Osteocyte (in vitro differentiated cells): ENCODE data around the gene CLSTN3. TPM values are rescaled to one million over a fixed set of nuclear protein-coding genes. Genes with fewer than 3 reads are reported as not detected.

Experiments
- DNase-seq: peaks from one replicate; pipeline ENCODE4 v3.0.0; 2021; ENCODE audit warnings: mixed read lengths; ENCODE audit not compliant: unreplicated experiment; ENCODE audit errors: extremely low spot score
- H3K27ac Mint-ChIP-seq: one replicate; pipeline ENCODE4 v1.8.0; 2021; ENCODE audit warnings: mild to moderate bottlenecking, mixed read lengths; ENCODE audit not compliant: unreplicated experiment
- H3K27me3 Mint-ChIP-seq: one replicate; pipeline ENCODE4 v1.8.0; 2021; ENCODE audit warnings: mixed read lengths; ENCODE audit not compliant: unreplicated experiment
- H3K36me3 Mint-ChIP-seq: one replicate; pipeline ENCODE4 v1.8.0; 2021; ENCODE audit warnings: mixed read lengths; ENCODE audit not compliant: unreplicated experiment
- H3K4me1 Mint-ChIP-seq: one replicate; pipeline ENCODE4 v1.8.0; 2021; ENCODE audit warnings: mixed read lengths; ENCODE audit not compliant: unreplicated experiment
- H3K4me3 Mint-ChIP-seq: one replicate; pipeline ENCODE4 v1.8.0; 2021; ENCODE audit warnings: mild to moderate bottlenecking, moderate library complexity, mixed read lengths; ENCODE audit not compliant: unreplicated experiment
- H3K9me3 Mint-ChIP-seq: one replicate; pipeline ENCODE4 v1.8.0; 2021; ENCODE audit warnings: mixed read lengths; ENCODE audit not compliant: unreplicated experiment
- total RNA-seq: library from RNA; stranded (reverse); gene quantifications from 2 replicates; pipeline ENCODE4 v1.2.1, GENCODE V29; 2021
- TF ChIP-seq, protein P1 (sequence below): fragments of 200-600 bp; sonication (generic); IDR thresholded peaks from 2 replicates; pipeline ENCODE4 v1.5.0; 2021; ENCODE audit warnings: antibody characterized with exemption, mild to moderate bottlenecking, moderate library complexity

Gene CLSTN3
- total RNA-seq, 1 donor from 2014 or later, result 14.4 TPM

DNA sequence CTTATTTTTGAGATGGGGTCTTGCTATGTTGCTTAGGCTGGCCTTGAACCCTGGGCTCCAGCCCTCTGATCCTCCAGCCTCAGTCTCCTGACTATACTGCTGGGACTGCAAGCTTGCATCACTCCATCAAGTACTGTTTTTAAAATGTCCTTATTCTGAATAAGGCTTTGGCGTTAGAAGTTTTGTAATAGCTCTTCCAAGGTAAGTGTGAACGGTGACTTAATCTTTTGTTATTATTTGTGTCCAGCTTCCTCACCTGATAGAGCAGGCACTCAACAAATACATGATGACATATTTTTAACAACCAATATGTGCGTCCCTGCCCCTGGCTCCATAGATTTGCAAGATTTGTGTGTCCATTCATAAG is 22.6 kb upstream of the CLSTN3 start:
- Mint-ChIP-seq H3K27me3 (peaks cover 9% of the 10 kb centered on the region), H3K4me3 (peak overlapping the region; percentile 81), H3K27ac (peak overlapping the region; percentile 90), H3K9me3 (peaks cover 12% of the 10 kb centered on the region), H3K4me1 (peaks cover 16% of the 10 kb centered on the region), H3K36me3 (peaks cover 10% of the 10 kb centered on the region)
- TF ChIP-seq, protein P1, sequence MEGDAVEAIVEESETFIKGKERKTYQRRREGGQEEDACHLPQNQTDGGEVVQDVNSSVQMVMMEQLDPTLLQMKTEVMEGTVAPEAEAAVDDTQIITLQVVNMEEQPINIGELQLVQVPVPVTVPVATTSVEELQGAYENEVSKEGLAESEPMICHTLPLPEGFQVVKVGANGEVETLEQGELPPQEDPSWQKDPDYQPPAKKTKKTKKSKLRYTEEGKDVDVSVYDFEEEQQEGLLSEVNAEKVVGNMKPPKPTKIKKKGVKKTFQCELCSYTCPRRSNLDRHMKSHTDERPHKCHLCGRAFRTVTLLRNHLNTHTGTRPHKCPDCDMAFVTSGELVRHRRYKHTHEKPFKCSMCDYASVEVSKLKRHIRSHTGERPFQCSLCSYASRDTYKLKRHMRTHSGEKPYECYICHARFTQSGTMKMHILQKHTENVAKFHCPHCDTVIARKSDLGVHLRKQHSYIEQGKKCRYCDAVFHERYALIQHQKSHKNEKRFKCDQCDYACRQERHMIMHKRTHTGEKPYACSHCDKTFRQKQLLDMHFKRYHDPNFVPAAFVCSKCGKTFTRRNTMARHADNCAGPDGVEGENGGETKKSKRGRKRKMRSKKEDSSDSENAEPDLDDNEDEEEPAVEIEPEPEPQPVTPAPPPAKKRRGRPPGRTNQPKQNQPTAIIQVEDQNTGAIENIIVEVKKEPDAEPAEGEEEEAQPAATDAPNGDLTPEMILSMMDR, result no peak
- no peak for DNase-seq

DNA sequence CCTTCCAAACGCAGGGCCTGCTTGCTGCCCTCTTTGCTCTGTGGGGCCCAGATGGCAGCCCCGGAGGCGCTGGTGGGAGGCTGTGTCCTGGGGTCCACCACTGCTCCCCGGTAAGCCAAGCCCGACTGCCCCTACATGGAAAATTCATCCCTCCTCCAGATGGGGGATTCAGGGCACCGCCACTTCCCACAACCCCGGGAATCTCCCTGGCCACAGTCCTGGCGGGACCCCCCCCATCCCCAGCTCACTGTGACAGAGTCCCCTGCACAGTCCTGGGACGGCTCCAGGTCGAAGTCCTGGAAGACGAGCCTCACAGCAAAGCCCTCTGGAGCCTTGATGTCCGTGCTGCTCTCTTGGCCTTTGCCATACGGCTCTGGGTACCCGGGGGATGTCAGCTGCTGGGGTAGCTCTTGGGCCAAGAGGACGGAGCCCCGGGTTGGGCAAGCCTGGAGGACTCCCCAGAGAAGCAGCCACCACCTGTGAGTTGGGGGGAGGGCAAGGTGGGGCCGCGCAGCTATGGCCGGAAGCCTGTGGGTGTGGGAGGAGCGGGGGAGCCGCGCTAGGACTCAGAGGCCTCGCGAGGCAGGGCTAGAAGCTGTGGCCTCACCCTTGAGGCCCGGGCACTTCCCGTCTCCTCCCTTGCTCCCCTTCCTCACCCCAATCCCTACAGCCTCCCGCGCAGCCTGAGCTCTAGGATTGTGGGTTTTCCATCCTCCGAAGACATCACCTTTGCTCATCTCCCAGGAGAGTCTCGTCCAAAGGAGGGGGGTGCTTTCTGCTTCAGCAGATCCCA is 22.0 kb upstream of the CLSTN3 start:
- Mint-ChIP-seq H3K36me3 (peaks cover 8% of the 10 kb centered on the region), H3K4me3 (peak overlapping the region; percentile 81), H3K4me1 (peaks cover 17% of the 10 kb centered on the region), H3K27ac (peak overlapping the region; percentile 90), H3K9me3 (peaks cover 12% of the 10 kb centered on the region), H3K27me3 (peaks cover 6% of the 10 kb centered on the region)
- TF ChIP-seq, protein P1, result no peak
- DNase-seq, result no peak

DNA sequence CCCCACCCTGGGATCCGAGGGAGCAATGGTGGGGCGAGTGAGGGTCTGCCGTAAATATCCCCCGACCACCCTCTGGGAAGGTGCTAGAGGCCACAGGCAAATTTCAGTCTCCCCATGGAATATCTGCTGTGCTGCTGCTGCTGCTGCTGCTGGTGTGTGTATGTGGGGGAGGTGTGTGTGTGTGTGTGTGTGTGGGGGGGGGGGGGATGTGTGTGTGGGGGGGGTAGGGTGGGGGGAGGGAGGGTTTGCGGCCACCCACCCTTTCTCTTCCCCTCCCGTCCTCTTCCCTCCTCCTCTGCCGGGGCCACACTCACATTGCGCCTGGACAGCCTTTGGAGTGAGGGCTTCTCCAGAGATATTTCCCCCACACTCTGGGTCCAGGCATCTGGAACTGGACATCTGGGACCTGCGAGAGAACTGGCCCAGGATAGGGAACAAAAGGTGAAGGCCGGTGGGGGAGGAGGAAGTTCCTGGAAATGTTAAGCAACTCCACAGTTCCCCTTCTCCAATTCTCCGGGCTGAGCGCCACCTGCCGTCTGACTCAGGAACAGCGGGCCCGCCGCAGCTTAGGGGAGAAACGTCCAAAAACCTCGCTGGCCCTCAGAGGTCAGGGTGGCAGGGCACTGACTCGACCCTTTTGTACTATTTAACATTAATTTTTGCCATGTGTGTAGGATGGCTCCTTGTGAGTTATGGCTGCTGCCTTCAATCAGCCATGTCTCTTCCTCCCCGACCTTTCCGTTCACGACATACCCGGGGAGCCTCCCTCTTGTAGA is 21.2 kb upstream of the CLSTN3 start, which contains the start of gene C1RL:
TSS of gene C1RL (minus strand) at position 419 of the 776 bp plus-strand sequence. CDS start at position 385, 34 bp downstream.
- H3K4me3 Mint-ChIP-seq, result peak within 1 kb of the TSS; percentile 81
- TF ChIP-seq, protein P1, result peak; percentile 96
- H3K27ac Mint-ChIP-seq, result peak within 1 kb of the TSS; percentile 90
- H3K36me3 Mint-ChIP-seq, result peaks cover 8% of the 10 kb centered on the region
- peaks cover 12% of the 10 kb centered on the region for H3K9me3 Mint-ChIP-seq
- H3K27me3 Mint-ChIP-seq, result peaks cover 1% of the 10 kb centered on the region
- peaks cover 21% of the 10 kb centered on the region for H3K4me1 Mint-ChIP-seq
- DNase-seq, result peak; percentile 93

DNA sequence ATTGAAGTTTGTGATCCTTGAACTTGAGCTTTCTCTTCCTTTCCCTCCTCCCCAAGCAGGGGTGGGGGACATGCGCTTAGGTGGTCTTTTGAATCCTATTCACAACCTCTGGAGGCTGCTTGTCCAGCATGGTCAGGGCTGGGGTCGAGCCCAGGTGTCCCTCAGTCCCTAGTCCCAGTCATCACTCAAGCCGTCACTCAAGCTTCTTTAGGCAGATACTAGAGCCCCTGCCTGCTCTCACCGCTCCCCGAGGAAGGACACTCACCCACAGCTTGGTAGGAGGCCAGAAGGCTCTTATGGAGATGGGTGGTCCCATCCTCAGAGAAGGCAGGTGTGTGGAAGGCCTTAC is 20.6 kb upstream of the CLSTN3 start:
- Mint-ChIP-seq H3K4me3 (peak overlapping the region; percentile 5), H3K9me3 (peaks cover 12% of the 10 kb centered on the region), H3K27me3 (peaks cover 4% of the 10 kb centered on the region), H3K4me1 (peaks cover 21% of the 10 kb centered on the region), H3K27ac (no peak overlapping the region), H3K36me3 (peaks cover 8% of the 10 kb centered on the region)
- no peak for DNase-seq
- TF ChIP-seq, protein P1, result no peak

DNA sequence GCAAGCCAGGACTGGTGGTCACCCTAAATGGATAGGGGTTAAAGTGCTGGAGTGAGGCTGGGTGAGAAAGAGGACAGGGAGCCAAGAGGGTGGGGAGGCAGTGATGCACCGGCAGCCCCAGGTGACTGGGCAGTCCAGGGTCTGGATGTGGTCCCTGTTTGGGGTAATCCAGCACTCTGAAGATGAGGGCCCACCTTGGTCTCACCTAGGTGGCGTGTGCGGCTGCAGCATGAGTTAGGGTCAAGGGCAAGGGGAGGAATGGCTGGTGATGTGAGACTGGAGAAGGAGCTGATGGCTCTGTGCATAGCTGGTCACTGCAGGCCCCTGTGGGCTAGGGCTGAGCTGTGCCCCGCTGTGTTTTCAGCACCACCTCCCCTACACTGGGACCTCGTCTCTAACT is 19.5 kb upstream of the CLSTN3 start:
- H3K4me3 Mint-ChIP-seq, result no peak overlapping the region
- TF ChIP-seq, protein P1, result no peak
- DNase-seq, result no peak
- H3K9me3 Mint-ChIP-seq, result peaks cover 9% of the 10 kb centered on the region
- peaks cover 21% of the 10 kb centered on the region for H3K4me1 Mint-ChIP-seq
- no peak overlapping the region for H3K27ac Mint-ChIP-seq
- H3K27me3 Mint-ChIP-seq, result peaks cover 8% of the 10 kb centered on the region
- H3K36me3 Mint-ChIP-seq, result peaks cover 9% of the 10 kb centered on the region
